ENCODE results near the gene NUBP2.

The NUBP2 gene

DNA sequence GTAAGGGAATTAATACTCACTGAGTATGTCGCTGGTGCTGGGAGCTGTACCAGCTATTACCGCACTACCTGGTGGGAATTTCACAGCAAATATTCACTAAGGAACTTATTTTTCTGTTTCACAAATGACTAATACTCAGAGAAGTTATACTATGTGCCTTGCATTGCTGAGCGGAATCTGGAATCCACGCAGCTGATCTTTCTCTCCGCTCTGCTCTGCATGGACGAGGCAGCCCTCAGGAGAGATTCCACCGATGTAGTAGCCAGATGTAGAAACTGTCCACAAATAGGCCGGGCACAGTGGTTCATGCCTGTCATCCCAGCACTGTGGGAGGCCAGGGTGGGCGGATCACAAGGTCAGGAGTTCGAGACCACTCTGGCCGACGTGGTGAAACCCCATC, 28.6 kb upstream of the NUBP2 start:
- H3K36me3 ChIP-seq (replicated peaks), result peaks cover 50% of the 10 kb centered on the region

GRCh38 chr16:1757714-1758461, 24.9 kb upstream of the NUBP2 start:
- TF ChIP-seq, protein P1, sequence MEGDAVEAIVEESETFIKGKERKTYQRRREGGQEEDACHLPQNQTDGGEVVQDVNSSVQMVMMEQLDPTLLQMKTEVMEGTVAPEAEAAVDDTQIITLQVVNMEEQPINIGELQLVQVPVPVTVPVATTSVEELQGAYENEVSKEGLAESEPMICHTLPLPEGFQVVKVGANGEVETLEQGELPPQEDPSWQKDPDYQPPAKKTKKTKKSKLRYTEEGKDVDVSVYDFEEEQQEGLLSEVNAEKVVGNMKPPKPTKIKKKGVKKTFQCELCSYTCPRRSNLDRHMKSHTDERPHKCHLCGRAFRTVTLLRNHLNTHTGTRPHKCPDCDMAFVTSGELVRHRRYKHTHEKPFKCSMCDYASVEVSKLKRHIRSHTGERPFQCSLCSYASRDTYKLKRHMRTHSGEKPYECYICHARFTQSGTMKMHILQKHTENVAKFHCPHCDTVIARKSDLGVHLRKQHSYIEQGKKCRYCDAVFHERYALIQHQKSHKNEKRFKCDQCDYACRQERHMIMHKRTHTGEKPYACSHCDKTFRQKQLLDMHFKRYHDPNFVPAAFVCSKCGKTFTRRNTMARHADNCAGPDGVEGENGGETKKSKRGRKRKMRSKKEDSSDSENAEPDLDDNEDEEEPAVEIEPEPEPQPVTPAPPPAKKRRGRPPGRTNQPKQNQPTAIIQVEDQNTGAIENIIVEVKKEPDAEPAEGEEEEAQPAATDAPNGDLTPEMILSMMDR (IDR thresholded peaks at IDR 0.05; ENCODE audit: low read depth, low read length, missing control alignments), result no peak
- no peak overlapping the region for H3K4me3 ChIP-seq (ENCODE audit: low read depth, low read length)
- no peak for DNase-seq
- no peaks in the 10 kb centered on the region for H3K27me3 ChIP-seq (replicated peaks)
- peaks cover 59% of the 10 kb centered on the region for H3K36me3 ChIP-seq (replicated peaks)
- no peak overlapping the region for H3K27ac ChIP-seq
- in situ Hi-C loops (cut with HindIII; ENCODE audit: low pct_ligation_motif_present, low sequenced_read_pairs), result no loop called here

More for the DNA sequence above, 28.6 kb upstream of the NUBP2 start:
- no peak overlapping the region for H3K27ac ChIP-seq
- H3K4me3 ChIP-seq (ENCODE audit: low read depth, low read length), result no peak overlapping the region
- TF ChIP-seq, protein P1 (IDR thresholded peaks at IDR 0.05; ENCODE audit: low read depth, low read length, missing control alignments), result no peak
- in situ Hi-C loops (cut with HindIII; ENCODE audit: low pct_ligation_motif_present, low sequenced_read_pairs), result no loop called here
- no peaks in the 10 kb centered on the region for H3K27me3 ChIP-seq (replicated peaks)
- DNase-seq, result no peak

DNA sequence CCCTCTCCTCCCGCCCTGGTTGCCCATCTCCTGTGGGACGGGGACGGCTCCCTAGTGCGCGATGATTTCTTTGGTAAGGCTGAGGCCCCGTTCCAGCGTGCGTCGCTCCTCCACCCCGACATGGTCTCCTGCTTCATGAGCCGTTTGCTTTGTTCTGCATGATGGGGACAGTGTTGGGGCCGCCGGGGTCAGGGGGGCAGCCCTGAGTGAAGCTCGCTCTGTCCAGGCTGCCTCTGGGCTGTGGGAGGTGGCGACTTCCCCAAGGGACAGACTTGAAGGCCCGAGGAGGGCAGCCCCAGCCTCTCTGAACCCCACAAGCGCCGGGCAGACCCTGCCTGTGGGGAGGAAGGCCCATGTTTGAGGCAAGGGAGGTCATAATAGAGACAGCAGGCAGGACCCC, 23.8 kb upstream of the NUBP2 start:
- peaks cover 67% of the 10 kb centered on the region for H3K36me3 ChIP-seq (replicated peaks)
- H3K4me3 ChIP-seq (ENCODE audit: low read depth, low read length), result no peak overlapping the region
- no peak overlapping the region for H3K27ac ChIP-seq
- in situ Hi-C loops (cut with HindIII; ENCODE audit: low pct_ligation_motif_present, low sequenced_read_pairs), result no loop called here
- TF ChIP-seq, protein P1 (IDR thresholded peaks at IDR 0.05; ENCODE audit: low read depth, low read length, missing control alignments), result no peak
- no peak for DNase-seq
- H3K27me3 ChIP-seq (replicated peaks), result no peaks in the 10 kb centered on the region

DNA sequence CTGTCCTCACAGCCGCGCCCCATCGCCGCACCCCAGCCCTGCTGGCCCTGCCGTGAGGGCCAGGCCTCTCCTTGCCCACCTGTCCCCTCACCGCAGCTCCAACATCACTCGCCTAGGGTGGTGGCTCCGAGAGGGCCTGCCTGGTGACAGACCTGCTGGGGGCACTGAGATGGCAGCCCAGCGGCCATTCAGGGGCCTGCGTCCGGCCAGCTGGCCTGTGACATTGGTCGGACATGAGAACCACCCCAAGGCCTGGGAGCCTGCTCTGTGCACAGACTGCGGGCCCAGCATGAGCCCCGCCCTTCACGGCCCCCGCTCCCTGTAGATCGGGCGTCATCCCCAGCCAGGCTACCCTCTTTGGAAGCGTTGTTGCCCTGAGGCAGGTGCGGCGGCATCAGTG, 23.2 kb upstream of the NUBP2 start:
- H3K27me3 ChIP-seq (replicated peaks), result no peaks in the 10 kb centered on the region
- peaks cover 68% of the 10 kb centered on the region for H3K36me3 ChIP-seq (replicated peaks)
- H3K27ac ChIP-seq, result no peak overlapping the region
- TF ChIP-seq, protein P1 (IDR thresholded peaks at IDR 0.05; ENCODE audit: low read depth, low read length, missing control alignments), result no peak
- no peak overlapping the region for H3K4me3 ChIP-seq (ENCODE audit: low read depth, low read length)
- DNase-seq, result no peak
- in situ Hi-C loops (cut with HindIII; ENCODE audit: low pct_ligation_motif_present, low sequenced_read_pairs), result no loop called here

- no peaks in the 10 kb centered on the region for H3K27me3 ChIP-seq (replicated peaks)
- in situ Hi-C loops (cut with HindIII; ENCODE audit: low pct_ligation_motif_present, low sequenced_read_pairs), result no loop called here
- peaks cover 71% of the 10 kb centered on the region for H3K36me3 ChIP-seq (replicated peaks)
- TF ChIP-seq, protein P1 (IDR thresholded peaks at IDR 0.05; ENCODE audit: low read depth, low read length, missing control alignments), result no peak
- H3K27ac ChIP-seq, result no peak overlapping the region
- no peak for DNase-seq
- no peak overlapping the region for H3K4me3 ChIP-seq (ENCODE audit: low read depth, low read length)
Observed at GRCh38 chr16:1760911-1761310, 21.8 kb upstream of the NUBP2 start.

- Histone ChIP-seq H3K27ac (no peak overlapping the region), H3K4me3 (ENCODE audit: low read depth, low read length) (no peak overlapping the region), H3K27me3 (replicated peaks) (no peaks in the 10 kb centered on the region), H3K36me3 (replicated peaks) (peaks cover 77% of the 10 kb centered on the region)
- in situ Hi-C loops (cut with HindIII; ENCODE audit: low pct_ligation_motif_present, low sequenced_read_pairs), result no loop called here
- TF ChIP-seq, protein P1 (IDR thresholded peaks at IDR 0.05; ENCODE audit: low read depth, low read length, missing control alignments), result no peak
- no peak for DNase-seq
Observed at GRCh38 chr16:1761751-1762150, 21.0 kb upstream of the NUBP2 start.

Data from brain microvascular endothelial cell (primary cell).